ENCODE measurements around the gene PTPRE. TPM values are rescaled to one million over a fixed set of nuclear protein-coding genes. Genes with fewer than 3 reads are reported as not detected.

Gene PTPRE
- polyA plus RNA-seq, 1 donor from 2014 or later, result 4.1 TPM

- Histone ChIP-seq H3K79me2 (replicated peaks; ENCODE audit: insufficient read depth, low read length) (no peaks in the 10 kb centered on the region), H3K27me3 (ENCODE audit: insufficient read depth, low read depth, low read length) (no peaks in the 10 kb centered on the region), H3K4me2 (ENCODE audit: low read length) (no peak overlapping the region), H3K9ac (ENCODE audit: low read length) (no peak overlapping the region), H3F3A (ENCODE audit: insufficient read depth, low read length, poor library complexity, severe bottlenecking) (no peaks in the 10 kb centered on the region), H3K4me3 (ENCODE audit: low read length) (no peak overlapping the region), H3K27ac (ENCODE audit: low read length) (no peak overlapping the region), H3K36me3 (ENCODE audit: insufficient read depth, low read length) (no peaks in the 10 kb centered on the region), H3K9me3 (ENCODE audit: low read length) (no peaks in the 10 kb centered on the region), H4K20me1 (ENCODE audit: insufficient read depth) (no peaks in the 10 kb centered on the region), H3K9me2 (ENCODE audit: insufficient read depth, low read length) (no peaks in the 10 kb centered on the region), H2AFZ (ENCODE audit: low read depth, low read length) (no peak overlapping the region)
- TF ChIP-seq SMC3 (conservative IDR thresholded peaks at IDR 0.05; ENCODE audit: poor library complexity), result no peak
- no peak for TF ChIP-seq POLR2AphosphoS5 (IDR thresholded peaks at IDR 0.05)
- TF ChIP-seq EP300 (conservative IDR thresholded peaks at IDR 0.05; ENCODE audit: poor library complexity, severe bottlenecking), result no peak
- TF ChIP-seq MXI1 (conservative IDR thresholded peaks at IDR 0.05; ENCODE audit: poor library complexity, severe bottlenecking), result no peak
- no peak for TF ChIP-seq REST (IDR thresholded peaks at IDR 0.05; ENCODE audit: borderline replicate concordance)
- no peak for TF ChIP-seq RAD21 (conservative IDR thresholded peaks at IDR 0.05)
- TF ChIP-seq TAF1 (IDR thresholded peaks at IDR 0.05; ENCODE audit: low read depth), result no peak
- TF ChIP-seq CTCF (IDR thresholded peaks at IDR 0.05; ENCODE audit: poor library complexity, severe bottlenecking), result no peak
- TF ChIP-seq EZH2 (IDR thresholded peaks at IDR 0.05; ENCODE audit: borderline replicate concordance, insufficient read depth, low read length, poor library complexity, severe bottlenecking), result no peak
Observed at GRCh38 chr10:128065881-128066534, 159.1 kb downstream of the PTPRE start.

GRCh38 chr10:128066870-128067382, 160.0 kb downstream of the PTPRE start:
- no peak overlapping the region for H3K4me2 ChIP-seq (ENCODE audit: low read length)
- H3F3A ChIP-seq (ENCODE audit: insufficient read depth, low read length, poor library complexity, severe bottlenecking), result no peaks in the 10 kb centered on the region
- H3K27ac ChIP-seq (ENCODE audit: low read length), result no peak overlapping the region
- no peaks in the 10 kb centered on the region for H3K36me3 ChIP-seq (ENCODE audit: insufficient read depth, low read length)
- TF ChIP-seq EP300 (conservative IDR thresholded peaks at IDR 0.05; ENCODE audit: poor library complexity, severe bottlenecking), result no peak
- no peak for TF ChIP-seq CTCF (IDR thresholded peaks at IDR 0.05; ENCODE audit: poor library complexity, severe bottlenecking)
- TF ChIP-seq RAD21 (conservative IDR thresholded peaks at IDR 0.05), result no peak
- TF ChIP-seq SMC3 (conservative IDR thresholded peaks at IDR 0.05; ENCODE audit: poor library complexity), result no peak
- TF ChIP-seq TAF1 (IDR thresholded peaks at IDR 0.05; ENCODE audit: low read depth), result no peak
- no peak for TF ChIP-seq EZH2 (IDR thresholded peaks at IDR 0.05; ENCODE audit: borderline replicate concordance, insufficient read depth, low read length, poor library complexity, severe bottlenecking)
- TF ChIP-seq MXI1 (conservative IDR thresholded peaks at IDR 0.05; ENCODE audit: poor library complexity, severe bottlenecking), result no peak
- TF ChIP-seq REST (IDR thresholded peaks at IDR 0.05; ENCODE audit: borderline replicate concordance), result no peak
- no peaks in the 10 kb centered on the region for H3K79me2 ChIP-seq (replicated peaks; ENCODE audit: insufficient read depth, low read length)
- H3K9me3 ChIP-seq (ENCODE audit: low read length), result no peaks in the 10 kb centered on the region
- H3K27me3 ChIP-seq (ENCODE audit: insufficient read depth, low read depth, low read length), result no peaks in the 10 kb centered on the region
- no peaks in the 10 kb centered on the region for H3K9me2 ChIP-seq (ENCODE audit: insufficient read depth, low read length)
- H4K20me1 ChIP-seq (ENCODE audit: insufficient read depth), result no peaks in the 10 kb centered on the region
- H3K4me3 ChIP-seq (ENCODE audit: low read length), result no peak overlapping the region
- no peak overlapping the region for H3K9ac ChIP-seq (ENCODE audit: low read length)
- H2AFZ ChIP-seq (ENCODE audit: low read depth, low read length), result no peak overlapping the region

Measured in neural cell (in vitro differentiated cells).